Measurements from ENCODE around the gene STK11IP.

The STK11IP gene

DNA sequence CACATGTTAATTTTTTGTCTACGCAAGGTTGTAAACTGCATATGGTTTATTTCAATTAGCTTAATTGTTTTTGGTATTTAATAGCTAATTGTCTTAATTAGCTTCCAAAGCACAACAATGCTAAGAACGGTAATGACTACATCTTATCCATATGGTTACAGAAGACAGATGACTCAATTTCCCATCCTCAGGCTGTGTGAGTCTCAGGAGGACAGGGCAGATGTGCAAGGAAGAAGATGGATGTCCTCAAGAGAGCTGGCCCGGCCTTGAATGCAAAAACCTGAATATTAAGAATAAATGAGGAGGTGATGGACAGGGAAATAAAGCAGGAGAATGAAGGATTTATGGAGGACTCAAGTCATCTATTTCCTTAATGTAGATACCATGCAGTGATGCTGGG, 61.2 kb downstream of the STK11IP start:
- no peak for DNase-seq

DNA sequence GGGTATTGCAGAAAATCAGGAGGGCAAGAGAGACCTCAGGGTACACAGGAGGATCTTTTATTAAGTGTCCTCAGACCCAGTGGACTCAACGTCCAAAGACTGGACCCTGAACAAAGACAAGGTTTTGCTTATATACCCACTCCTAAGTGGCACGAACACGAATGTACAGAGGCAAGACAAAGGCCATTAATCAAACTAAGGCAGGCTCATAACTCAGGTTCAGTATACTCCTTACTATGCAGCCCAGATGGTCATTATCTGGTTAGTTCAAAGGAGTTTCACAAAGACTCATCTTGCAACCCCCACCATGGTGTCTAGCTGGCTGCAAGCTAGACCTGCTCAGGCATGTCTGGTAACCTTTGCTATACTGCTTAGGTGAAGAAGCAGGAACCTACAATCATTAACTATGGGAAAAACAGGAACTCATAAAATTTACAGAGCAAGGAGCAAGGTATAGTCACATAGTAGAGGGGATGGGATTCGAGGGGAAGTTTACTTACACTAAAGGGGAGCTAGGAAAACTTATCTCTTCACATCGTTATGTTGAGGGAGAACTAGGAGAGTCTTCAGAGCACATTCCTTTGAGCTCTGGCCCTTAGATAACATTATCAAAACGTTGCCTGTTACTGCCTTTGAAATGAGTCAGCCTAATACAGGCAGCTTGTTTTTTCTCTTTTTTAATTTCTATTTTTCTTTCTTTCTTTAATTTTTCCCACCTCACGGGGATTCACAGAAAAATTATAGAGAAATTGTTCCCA, 63.7 kb downstream of the STK11IP start:
- DNase-seq = no peak

DNA sequence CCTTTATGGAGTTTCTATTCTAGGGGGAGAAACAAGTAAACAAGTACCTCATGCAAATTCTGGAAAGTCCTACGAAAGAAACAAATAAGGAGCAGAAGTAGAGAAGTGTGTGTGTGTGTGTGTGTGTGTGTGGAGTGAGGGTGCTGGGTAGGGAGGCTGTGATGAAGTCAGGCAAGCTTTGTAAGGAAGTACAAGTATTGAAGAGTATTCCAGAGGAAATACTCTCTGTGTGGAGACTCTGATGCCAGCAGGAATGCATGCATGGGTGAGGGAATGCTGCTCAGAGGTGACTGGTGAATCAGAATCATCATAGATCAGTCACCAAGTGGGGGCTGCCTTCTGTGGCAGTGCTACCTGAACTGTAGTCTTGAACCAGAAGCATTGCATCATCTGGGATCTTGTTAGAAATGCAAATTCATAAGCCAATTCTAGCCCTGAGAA, 64.3 kb downstream of the STK11IP start:
- DNase-seq = no peak

DNA sequence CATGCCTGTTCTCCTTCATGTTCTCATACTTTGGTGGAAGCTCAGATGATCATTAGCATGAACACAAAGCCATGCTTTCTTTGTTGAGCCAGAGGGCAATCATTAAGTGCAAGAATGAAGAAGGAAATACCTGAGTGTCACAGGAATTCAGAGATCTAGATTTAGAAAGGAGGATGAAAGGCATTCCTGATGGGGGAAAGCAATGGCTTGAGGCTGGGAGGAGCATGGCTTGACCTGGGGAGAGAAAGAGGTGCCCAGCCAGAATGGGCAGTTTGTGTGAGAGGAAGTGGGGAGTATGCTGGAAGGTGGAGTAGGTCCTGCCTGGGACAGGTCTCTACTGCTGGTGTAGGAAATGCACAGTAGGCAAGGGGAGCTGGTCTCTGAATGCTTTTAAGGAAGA, 64.9 kb downstream of the STK11IP start:
- no peak for DNase-seq

DNA sequence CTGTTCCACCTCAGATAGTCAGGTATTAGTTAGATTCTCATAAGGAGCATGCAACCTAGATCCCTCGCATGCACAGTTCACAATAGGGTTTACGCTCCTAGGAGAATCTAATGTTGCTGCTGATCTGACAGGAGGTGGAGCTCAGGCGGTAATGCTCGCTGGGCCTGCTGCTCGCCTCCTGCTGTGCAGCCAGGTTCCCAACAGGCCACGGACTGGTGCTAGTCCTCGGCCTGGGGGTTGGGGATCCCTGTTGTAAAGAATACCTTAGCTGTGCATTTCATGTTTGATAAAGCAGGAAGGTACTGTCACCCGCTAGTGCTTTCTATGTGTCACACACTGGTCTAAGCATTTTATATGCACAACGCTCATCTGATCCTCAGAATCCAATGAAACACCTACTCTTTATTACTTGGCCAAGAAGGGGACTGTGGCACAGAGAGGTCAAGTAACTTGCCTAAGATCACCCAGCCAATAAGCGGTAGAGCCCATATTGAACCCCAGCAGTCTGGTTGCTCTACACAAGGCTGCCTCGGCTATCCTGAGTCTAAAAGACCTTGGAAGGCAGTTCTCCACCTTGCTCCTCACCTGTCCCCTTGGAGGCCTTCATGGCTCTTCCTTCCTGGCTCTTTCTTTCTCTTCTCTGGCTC, 65.6 kb downstream of the STK11IP start:
- DNase-seq = no peak

DNA sequence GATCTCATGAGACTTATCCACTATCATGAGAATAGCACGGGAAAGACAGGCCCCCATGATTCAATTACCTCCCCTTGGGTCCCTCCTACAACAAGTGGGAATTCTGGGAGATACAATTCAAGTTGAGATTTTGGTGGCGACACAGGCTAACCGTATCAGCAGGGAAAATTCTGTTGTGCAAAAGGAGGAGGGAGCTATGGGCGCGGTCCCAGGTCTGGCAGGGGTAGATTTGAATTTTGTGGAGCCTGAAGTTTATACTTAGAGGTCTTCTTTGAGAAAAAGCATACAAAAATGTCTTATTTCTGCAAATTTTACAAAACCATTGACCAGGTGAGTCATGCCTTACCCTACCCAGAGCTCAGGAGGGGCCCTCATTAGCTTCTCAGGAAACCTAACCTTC, 66.4 kb downstream of the STK11IP start:
- DNase-seq = no peak

DNA sequence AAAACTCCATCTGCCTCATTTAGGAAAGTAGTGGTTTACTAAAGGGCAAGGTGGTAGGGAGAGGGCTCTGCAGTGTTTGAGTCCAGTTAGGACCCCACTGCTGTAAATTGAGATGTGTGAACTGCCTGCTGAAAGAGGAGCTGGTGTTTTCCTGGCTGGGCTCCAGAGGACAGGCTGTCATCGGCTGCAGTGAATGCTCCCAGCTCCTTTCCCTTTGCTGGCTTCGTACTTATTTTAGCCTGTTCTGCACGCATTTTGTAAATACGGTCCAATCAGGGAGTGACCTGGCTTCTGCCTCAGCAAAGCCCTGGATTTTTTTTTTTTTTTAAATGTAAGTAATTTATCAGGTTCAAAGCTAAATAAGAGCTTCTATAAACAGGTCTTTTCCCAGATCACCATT, 67.3 kb downstream of the STK11IP start:
- DNase-seq = no peak

DNA sequence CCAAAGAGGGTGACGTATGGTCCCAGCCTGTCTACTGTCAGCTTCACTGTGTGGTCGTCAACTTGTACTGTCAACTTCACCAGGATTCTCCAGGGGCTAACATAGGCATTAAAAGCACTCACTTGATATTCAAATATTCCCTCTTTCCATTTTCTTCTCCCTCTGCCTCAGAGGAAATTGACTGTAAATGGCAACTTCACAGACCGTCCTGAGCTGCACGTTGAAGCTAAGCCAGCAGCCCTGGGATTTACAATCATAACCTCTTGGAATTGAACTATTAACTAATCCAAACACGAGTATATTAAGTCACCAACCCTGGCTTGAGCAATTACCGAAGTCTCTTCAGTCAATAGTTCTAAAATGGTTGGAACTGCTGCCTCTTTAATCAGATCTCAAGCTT, 68.3 kb downstream of the STK11IP start:
- no peak for DNase-seq
